HepG2 (cell line): ENCODE measurements around the gene XPNPEP2. TPM values are rescaled to one million over a fixed set of nuclear protein-coding genes. Genes with fewer than 3 reads are reported as not detected.

ENCODE experiments used
- ATAC-seq: fragments of 200-7000 bp; cut with Tn5 transposase; 3 replicates; pipeline ENCODE4 v1.9.1; 2020; ENCODE audit warnings: mild to moderate bottlenecking, moderate library complexity
- BruUV-seq: library from RNA; stranded (reverse); fragments of 400-500 nt; replicated peaks from 2 replicates; lab custom pipeline; 2021; lab: Mats Ljungman, UMichigan
- CTCF ChIA-PET: fragments of 300-600 bp; formaldehyde crosslinking; extraction: SDS; loops from one replicate; lab custom pipeline; 2021; ENCODE audit warnings: low total read pairs, inconsistent platforms, low intra/inter-chr PET ratio; lab: Yijun Ruan, JAX
- POLR2A ChIA-PET: fragments of 350-600 bp; sonication (Branson Sonifier 250); formaldehyde crosslinking; loops from one replicate; lab custom pipeline; 2020; ENCODE audit warnings: antibody characterized with exemption, inconsistent platforms; lab: Yijun Ruan, JAX
- DNase-seq: peaks from one replicate; pipeline ENCODE4 v3.0.0-alpha.2; 2015; ENCODE audit warnings: low spot score
- FAIRE-seq: peaks from 3 replicates; lab custom pipeline; 2011; peaks lifted over from hg19 to GRCh38; lab: Jason Lieb, UNC
- H2AFZ ChIP-seq: one replicate; pipeline ENCODE4 v1.6.1; 2011; ENCODE audit warnings: low read length, inconsistent platforms
- H3K27ac ChIP-seq: fragments of 300-600 bp; 3 replicates; pipeline ENCODE4 v1.8.0; 2011; ENCODE audit warnings: mixed run types, mild to moderate bottlenecking, mixed read lengths, low read length, inconsistent platforms; ENCODE audit not compliant: insufficient read depth; ENCODE audit errors: extremely low read length
- H3K27me3 ChIP-seq, 2 experiments: fragments of 200-600 bp in 1 of 2; 2 replicates in 1 of 2; 3 replicates in 1 of 2; pipeline versions ENCODE4 v1.6.0 to v1.8.0; 2011; ENCODE audit warnings: low read length in 2 of 2, mild to moderate bottlenecking in 2 of 2, moderate library complexity in 2 of 2, inconsistent platforms in 1 of 2; ENCODE audit not compliant: insufficient read depth in 2 of 2, control insufficient read depth in 1 of 2
- H3K36me3 ChIP-seq, 2 experiments: fragments of 200-600 bp in 1 of 2; replicated peaks in 1 of 2; 2 replicates in 1 of 2; 3 replicates in 1 of 2; pipeline versions ENCODE4 v1.5.1 to v1.8.0; 2011; ENCODE audit warnings: low read length in 2 of 2, inconsistent platforms in 1 of 2; ENCODE audit not compliant: insufficient read depth in 2 of 2, control insufficient read depth in 1 of 2
- H3K4me1 ChIP-seq: 2 replicates; pipeline ENCODE4 v1.5.1; 2012; ENCODE audit warnings: low read length, inconsistent platforms; ENCODE audit not compliant: insufficient read depth
- H3K4me2 ChIP-seq: 2 replicates; pipeline ENCODE4 v1.6.0; 2011; ENCODE audit warnings: low read depth, low read length, inconsistent platforms
- H3K4me3 ChIP-seq, 3 experiments: fragments of 200-600 bp in 1 of 3; sonication (generic), shearing (Covaris generic) in 1 of 3; replicated peaks in 1 of 3; 2 replicates each; pipeline ENCODE4 v1.5.1; 2011 to 2016; ENCODE audit warnings: low read length in 3 of 3, inconsistent platforms in 2 of 3, low read depth in 2 of 3, mild to moderate bottlenecking in 2 of 3, control low read depth in 1 of 3, mixed read lengths in 1 of 3; ENCODE audit not compliant: insufficient read depth in 1 of 3
- H3K79me2 ChIP-seq: one replicate; pipeline ENCODE4 v1.6.1; 2011; ENCODE audit warnings: low read length, inconsistent platforms; ENCODE audit not compliant: insufficient read depth
- H3K9ac ChIP-seq: 2 replicates; pipeline ENCODE4 v1.6.0; 2011; ENCODE audit warnings: mild to moderate bottlenecking, low read depth, low read length, inconsistent platforms; ENCODE audit not compliant: insufficient read depth
- H3K9me3 ChIP-seq: 2 replicates; pipeline ENCODE4 v1.5.1; 2012; ENCODE audit warnings: mild to moderate bottlenecking, low read length
- H4K20me1 ChIP-seq: 2 replicates; pipeline ENCODE4 v1.6.0; 2011; ENCODE audit warnings: inconsistent platforms, mild to moderate bottlenecking, low read length, moderate library complexity; ENCODE audit not compliant: insufficient read depth
- MYC ChIP-seq: sonication (generic); formaldehyde crosslinking; IDR thresholded peaks from 2 replicates; pipeline ENCODE4 v1.9.0; 2021; ENCODE audit warnings: missing genetic modification reagents, borderline replicate concordance
- PHF5A ChIP-seq: IDR thresholded peaks from one replicate; pipeline ENCODE4 v1.6.1; 2018; ENCODE audit warnings: low read depth, missing genetic modification reagents; ENCODE audit not compliant: unreplicated experiment
- ZNF138 ChIP-seq: sonication (generic); formaldehyde crosslinking; IDR thresholded peaks from 2 replicates; pipeline ENCODE4 v1.5.0; 2020; ENCODE audit warnings: mild to moderate bottlenecking, low read depth, missing genetic modification reagents
- ZNF205 ChIP-seq: IDR thresholded peaks from 2 replicates; pipeline ENCODE4 v1.6.1; 2018; ENCODE audit warnings: missing biosample characterization, missing genetic modification reagents
- ZNF382 ChIP-seq: sonication (generic); formaldehyde crosslinking; IDR thresholded peaks from 2 replicates; pipeline ENCODE4 v1.5.0; 2020; ENCODE audit warnings: missing genetic modification reagents, mild to moderate bottlenecking, borderline replicate concordance
- ZNF766 ChIP-seq: sonication (generic); formaldehyde crosslinking; IDR thresholded peaks from 2 replicates; pipeline ENCODE4 v1.5.0; 2020; ENCODE audit warnings: missing genetic modification reagents, borderline replicate concordance
- WGBS: methylation state at CpG from one replicate; pipeline ENCODE4 v1.1.6; 2017; ENCODE audit warnings: low lambda C conversion rate; 5-methylcytosine and 5-hydroxymethylcytosine counted together
- in situ Hi-C: cut with HindIII; loops from 2 replicates; pipeline ENCODE4 v1.10.0; 2017; ENCODE audit warnings: low pct_unique_long_range_greater_than_20kb; ENCODE audit not compliant: extremely low pct_ligation_motif_present
- intact Hi-C: fragments of 100-400 bp; cut with micrococcal nuclease; formaldehyde crosslinking; loops from one replicate; pipeline ENCODE4 v1.10.0; 2022; ENCODE audit not compliant: unreplicated experiment
- polyA plus RNA-seq, 8 experiments: library from polyadenylated mRNA; depleted of rRNA in 3 of 8; stranded (reverse) in 7 of 8; unstranded in 1 of 8; fragments of >200 nt; fragmentation: Illumina TruSeq in 4 of 8; extraction: Trizol in 4 of 8; gene quantifications; 2 replicates each; pipeline versions ENCODE4 v1.2.1 to v1.2.3, GENCODE V29; 2011 to 2016; ENCODE audit warnings: low read depth in 4 of 8, missing spikeins in 1 of 8, mixed read lengths in 1 of 8; ENCODE audit not compliant: insufficient read depth in 1 of 8
- total RNA-seq, 5 experiments: library from RNA; depleted of rRNA; stranded (reverse); fragments of >200 nt; fragmentation: Illumina TruSeq; extraction: Trizol; gene quantifications; 2 replicates each; pipeline ENCODE4 v1.2.3, GENCODE V29; 2016; ENCODE audit warnings: low read depth in 1 of 5
- TF ChIP-seq, protein P1 (sequence below): sonication (generic); formaldehyde crosslinking; IDR thresholded peaks from 2 replicates; pipeline ENCODE4 v1.9.0; 2021; ENCODE audit warnings: missing genetic modification reagents, borderline replicate concordance
- TF ChIP-seq, protein P2 (sequence below): IDR thresholded peaks from 2 replicates; pipeline ENCODE4 v1.6.1; 2018; ENCODE audit warnings: missing genetic modification reagents
- TF ChIP-seq, protein P3 (sequence below): fragments of 450-650 bp; IDR thresholded peaks from 2 replicates; pipeline ENCODE4 v1.6.1; 2017; ENCODE audit warnings: mild to moderate bottlenecking
- TF ChIP-seq, protein P4 (sequence below), 2 experiments: sonication (generic) in 1 of 2; formaldehyde crosslinking in 1 of 2; IDR thresholded peaks; 2 replicates each; pipeline versions ENCODE4 v1.6.1 to v1.9.0; 2014 to 2022; ENCODE audit warnings: antibody characterized with exemption in 1 of 2, borderline replicate concordance in 1 of 2, inconsistent platforms in 1 of 2, low read depth in 1 of 2, missing genetic modification reagents in 1 of 2

Gene XPNPEP2
- total and polyA plus RNA-seq, 2 of the 13 experiments (the other 11 are each of a cell fraction or from before 2014, with no cell fraction given), result 1.1 to 1.8 TPM

DNA sequence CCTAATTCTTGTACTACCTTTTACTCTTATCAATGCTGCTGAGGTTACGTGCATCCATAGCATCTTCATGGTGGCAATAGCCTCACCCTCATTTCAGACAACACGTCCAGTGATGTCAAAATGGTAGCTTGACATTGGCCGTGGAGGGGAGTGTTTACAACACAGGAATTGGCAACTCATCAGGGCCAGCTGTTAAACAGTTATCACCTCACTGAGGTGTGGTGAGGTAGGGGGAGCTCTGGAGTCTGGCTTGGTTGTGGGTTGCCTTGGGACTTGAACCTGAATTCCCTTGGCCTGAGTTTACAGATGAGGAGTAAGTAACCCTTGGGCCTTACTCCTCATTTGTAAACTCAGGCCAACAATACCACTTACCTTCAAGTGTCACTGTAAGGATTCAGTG lies 51.4 kb downstream of the XPNPEP2 start (continued):
- TF ChIP-seq, protein P1, sequence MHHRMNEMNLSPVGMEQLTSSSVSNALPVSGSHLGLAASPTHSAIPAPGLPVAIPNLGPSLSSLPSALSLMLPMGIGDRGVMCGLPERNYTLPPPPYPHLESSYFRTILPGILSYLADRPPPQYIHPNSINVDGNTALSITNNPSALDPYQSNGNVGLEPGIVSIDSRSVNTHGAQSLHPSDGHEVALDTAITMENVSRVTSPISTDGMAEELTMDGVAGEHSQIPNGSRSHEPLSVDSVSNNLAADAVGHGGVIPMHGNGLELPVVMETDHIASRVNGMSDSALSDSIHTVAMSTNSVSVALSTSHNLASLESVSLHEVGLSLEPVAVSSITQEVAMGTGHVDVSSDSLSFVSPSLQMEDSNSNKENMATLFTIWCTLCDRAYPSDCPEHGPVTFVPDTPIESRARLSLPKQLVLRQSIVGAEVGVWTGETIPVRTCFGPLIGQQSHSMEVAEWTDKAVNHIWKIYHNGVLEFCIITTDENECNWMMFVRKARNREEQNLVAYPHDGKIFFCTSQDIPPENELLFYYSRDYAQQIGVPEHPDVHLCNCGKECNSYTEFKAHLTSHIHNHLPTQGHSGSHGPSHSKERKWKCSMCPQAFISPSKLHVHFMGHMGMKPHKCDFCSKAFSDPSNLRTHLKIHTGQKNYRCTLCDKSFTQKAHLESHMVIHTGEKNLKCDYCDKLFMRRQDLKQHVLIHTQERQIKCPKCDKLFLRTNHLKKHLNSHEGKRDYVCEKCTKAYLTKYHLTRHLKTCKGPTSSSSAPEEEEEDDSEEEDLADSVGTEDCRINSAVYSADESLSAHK, result no peak
- TF ChIP-seq, protein P2, sequence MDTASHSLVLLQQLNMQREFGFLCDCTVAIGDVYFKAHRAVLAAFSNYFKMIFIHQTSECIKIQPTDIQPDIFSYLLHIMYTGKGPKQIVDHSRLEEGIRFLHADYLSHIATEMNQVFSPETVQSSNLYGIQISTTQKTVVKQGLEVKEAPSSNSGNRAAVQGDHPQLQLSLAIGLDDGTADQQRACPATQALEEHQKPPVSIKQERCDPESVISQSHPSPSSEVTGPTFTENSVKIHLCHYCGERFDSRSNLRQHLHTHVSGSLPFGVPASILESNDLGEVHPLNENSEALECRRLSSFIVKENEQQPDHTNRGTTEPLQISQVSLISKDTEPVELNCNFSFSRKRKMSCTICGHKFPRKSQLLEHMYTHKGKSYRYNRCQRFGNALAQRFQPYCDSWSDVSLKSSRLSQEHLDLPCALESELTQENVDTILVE, result no peak

DNA sequence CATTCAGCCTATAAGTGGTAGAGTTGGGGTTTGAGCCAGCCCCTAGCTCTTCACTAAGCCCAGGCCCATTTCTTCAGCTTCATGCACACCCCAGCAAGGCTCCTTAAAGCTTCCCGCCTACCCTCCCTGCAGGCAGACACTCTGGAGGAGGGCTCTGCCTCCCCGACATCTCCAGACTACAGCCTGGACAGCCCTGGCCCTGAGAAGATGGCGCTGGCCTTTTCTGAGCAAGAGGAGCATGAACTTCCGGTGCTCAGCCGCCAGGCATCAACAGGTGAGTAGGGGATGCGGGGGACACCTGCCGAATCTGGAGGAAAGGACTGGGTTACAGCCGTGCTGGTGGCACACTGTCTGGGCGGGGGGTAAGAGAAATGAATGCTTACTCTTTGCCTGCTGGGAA lies 52.0 kb downstream of the XPNPEP2 start:
- Histone ChIP-seq H3K27ac (no peak overlapping the region), H3K27me3 (no peaks in the 10 kb centered on the region), H2AFZ (no peak overlapping the region), H3K9me3 (no peaks in the 10 kb centered on the region), H3K79me2 (no peaks in the 10 kb centered on the region), H3K36me3 (no peaks in the 10 kb centered on the region), H3K4me1 (peaks cover 9% of the 10 kb centered on the region; the same call in 1 of the 2 replicates), H4K20me1 (no peaks in the 10 kb centered on the region), H3K9ac (no peak overlapping the region), H3K4me3 (no peak overlapping the region), H3K4me2 (no peak overlapping the region)
- BruUV-seq, result no TSS peak
- ChIA-PET POLR2A (no interaction called here), CTCF (no interaction called here)
- DNase-seq (no peak), ATAC-seq (no peak), FAIRE-seq (no peak)
- intact Hi-C loops (no loop called here), in situ Hi-C loops (no loop called here)
- WGBS, result no CpG with 5 or more reads among the region's 9 CpGs
- TF ChIP-seq ZNF382 (CRISPR knock-in tag) (no peak), ZNF205 (CRISPR knock-in tag) (no peak), PHF5A (CRISPR knock-in tag) (no peak), MYC (CRISPR knock-in tag) (no peak), ZNF138 (no peak), ZNF766 (CRISPR knock-in tag) (no peak)
- TF ChIP-seq, protein P3, sequence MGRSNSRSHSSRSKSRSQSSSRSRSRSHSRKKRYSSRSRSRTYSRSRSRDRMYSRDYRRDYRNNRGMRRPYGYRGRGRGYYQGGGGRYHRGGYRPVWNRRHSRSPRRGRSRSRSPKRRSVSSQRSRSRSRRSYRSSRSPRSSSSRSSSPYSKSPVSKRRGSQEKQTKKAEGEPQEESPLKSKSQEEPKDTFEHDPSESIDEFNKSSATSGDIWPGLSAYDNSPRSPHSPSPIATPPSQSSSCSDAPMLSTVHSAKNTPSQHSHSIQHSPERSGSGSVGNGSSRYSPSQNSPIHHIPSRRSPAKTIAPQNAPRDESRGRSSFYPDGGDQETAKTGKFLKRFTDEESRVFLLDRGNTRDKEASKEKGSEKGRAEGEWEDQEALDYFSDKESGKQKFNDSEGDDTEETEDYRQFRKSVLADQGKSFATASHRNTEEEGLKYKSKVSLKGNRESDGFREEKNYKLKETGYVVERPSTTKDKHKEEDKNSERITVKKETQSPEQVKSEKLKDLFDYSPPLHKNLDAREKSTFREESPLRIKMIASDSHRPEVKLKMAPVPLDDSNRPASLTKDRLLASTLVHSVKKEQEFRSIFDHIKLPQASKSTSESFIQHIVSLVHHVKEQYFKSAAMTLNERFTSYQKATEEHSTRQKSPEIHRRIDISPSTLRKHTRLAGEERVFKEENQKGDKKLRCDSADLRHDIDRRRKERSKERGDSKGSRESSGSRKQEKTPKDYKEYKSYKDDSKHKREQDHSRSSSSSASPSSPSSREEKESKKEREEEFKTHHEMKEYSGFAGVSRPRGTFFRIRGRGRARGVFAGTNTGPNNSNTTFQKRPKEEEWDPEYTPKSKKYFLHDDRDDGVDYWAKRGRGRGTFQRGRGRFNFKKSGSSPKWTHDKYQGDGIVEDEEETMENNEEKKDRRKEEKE, result no peak
- TF ChIP-seq, protein P4, sequence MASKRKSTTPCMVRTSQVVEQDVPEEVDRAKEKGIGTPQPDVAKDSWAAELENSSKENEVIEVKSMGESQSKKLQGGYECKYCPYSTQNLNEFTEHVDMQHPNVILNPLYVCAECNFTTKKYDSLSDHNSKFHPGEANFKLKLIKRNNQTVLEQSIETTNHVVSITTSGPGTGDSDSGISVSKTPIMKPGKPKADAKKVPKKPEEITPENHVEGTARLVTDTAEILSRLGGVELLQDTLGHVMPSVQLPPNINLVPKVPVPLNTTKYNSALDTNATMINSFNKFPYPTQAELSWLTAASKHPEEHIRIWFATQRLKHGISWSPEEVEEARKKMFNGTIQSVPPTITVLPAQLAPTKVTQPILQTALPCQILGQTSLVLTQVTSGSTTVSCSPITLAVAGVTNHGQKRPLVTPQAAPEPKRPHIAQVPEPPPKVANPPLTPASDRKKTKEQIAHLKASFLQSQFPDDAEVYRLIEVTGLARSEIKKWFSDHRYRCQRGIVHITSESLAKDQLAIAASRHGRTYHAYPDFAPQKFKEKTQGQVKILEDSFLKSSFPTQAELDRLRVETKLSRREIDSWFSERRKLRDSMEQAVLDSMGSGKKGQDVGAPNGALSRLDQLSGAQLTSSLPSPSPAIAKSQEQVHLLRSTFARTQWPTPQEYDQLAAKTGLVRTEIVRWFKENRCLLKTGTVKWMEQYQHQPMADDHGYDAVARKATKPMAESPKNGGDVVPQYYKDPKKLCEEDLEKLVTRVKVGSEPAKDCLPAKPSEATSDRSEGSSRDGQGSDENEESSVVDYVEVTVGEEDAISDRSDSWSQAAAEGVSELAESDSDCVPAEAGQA (IDR thresholded peaks at IDR 0.05; ENCODE audit: low read depth), result no peak
- TF ChIP-seq, protein P4 (CRISPR knock-in tag; IDR thresholded peaks at IDR 0.05; ENCODE audit: borderline replicate concordance), result no peak
